ENCODE measurements around the gene ACADL.

ACADL gene

DNA sequence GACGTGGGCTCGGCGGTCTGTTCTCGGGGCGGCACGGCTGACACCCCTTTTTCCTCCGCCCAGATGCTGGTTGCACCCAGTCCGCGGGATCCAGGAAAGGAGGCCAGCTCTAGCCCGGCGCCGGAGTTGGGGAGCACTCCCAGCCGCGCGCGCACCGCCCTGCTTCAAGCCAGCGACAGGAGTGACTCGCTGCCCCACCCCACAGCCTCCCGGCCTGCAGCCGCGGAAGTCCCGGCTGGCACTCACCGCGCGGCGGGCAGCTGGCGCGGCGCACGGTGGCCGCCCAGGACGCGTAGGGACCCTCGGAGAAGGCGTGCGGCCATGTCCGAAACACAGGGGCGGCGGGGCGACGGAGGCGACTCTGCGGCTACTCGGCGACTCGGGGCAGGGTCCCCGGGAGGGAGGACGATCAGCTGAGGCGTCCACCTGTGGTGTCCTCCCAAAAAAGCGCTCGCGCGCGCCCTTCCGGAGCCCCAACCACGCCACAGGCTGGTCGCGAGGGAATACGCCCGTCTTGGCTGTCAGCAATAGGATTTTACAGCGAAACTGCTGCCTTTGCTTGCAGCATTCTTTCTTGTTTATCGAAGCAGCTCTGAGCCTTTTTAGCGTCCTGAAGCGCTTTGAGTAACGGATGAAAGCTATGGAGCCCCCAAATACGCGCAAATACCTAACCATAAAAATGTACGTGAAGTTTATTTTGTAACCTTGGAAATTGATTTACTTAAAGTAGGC, at the start of gene ACADL:
TSS of gene ACADL (minus strand) at position 507 of the 732 bp plus-strand sequence. CDS start at position 323, 184 bp downstream.
- peaks cover 37% of the 10 kb centered on the region for H3K27me3 Mint-ChIP-seq
- H3K36me3 Mint-ChIP-seq, result no peaks in the 10 kb centered on the region
- peaks cover 2% of the 10 kb centered on the region for H3K4me1 Mint-ChIP-seq (ENCODE audit: low read depth)
- no peak within 1 kb of the TSS for H3K27ac Mint-ChIP-seq
- H3K9me3 Mint-ChIP-seq (ENCODE audit: low read depth), result no peaks in the 10 kb centered on the region
- H3K4me3 Mint-ChIP-seq, result peak within 1 kb of the TSS; percentile 36

DNA sequence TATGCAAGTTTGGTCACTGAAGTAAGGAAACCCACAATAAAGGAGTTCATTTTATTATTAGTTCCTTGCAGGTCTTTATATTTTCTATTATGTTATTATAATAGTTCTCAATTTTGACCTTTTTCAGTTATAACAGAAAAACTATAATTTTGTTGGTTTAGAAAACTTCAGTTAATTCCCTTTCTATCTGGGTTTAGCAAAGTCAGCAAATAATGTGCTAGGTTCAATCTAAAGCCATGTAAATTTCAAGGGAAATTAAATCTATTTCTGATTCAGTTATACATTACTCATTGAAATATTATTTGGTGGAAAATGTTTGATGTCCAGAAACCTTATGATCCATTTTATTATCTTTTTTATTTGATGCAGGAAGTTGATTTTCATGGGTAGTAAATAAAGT, 46.1 kb upstream of the ACADL start:
- no peaks in the 10 kb centered on the region for H3K36me3 Mint-ChIP-seq
- H3K4me3 Mint-ChIP-seq, result no peak overlapping the region
- no peak overlapping the region for H3K27ac Mint-ChIP-seq
- H3K27me3 Mint-ChIP-seq, result peaks cover 3% of the 10 kb centered on the region
- H3K9me3 Mint-ChIP-seq (ENCODE audit: low read depth), result peaks cover 4% of the 10 kb centered on the region
- no peaks in the 10 kb centered on the region for H3K4me1 Mint-ChIP-seq (ENCODE audit: low read depth)

DNA sequence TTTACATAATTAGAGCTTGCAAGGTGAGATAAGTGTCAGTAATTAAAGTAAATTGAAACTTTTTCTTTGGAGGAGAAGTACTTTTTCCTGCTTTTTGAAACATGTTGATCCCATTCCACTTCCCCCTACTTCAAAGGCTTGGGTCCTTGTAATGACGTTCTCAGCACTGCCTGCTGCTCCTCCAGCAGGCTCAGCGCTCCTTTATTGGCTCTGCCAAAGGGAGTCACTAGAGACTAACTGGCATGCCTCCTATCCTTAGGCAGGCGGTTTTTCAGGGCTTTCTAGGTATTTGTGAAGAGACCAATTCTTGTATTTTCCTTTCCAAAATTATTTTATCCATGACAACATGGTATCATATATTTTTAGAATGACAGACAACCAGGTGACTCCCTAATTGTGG, 43.9 kb upstream of the ACADL start:
- no peaks in the 10 kb centered on the region for H3K36me3 Mint-ChIP-seq
- H3K4me1 Mint-ChIP-seq (ENCODE audit: low read depth), result no peaks in the 10 kb centered on the region
- H3K27ac Mint-ChIP-seq, result no peak overlapping the region
- peaks cover 4% of the 10 kb centered on the region for H3K9me3 Mint-ChIP-seq (ENCODE audit: low read depth)
- H3K4me3 Mint-ChIP-seq, result no peak overlapping the region
- H3K27me3 Mint-ChIP-seq, result peaks cover 10% of the 10 kb centered on the region

DNA sequence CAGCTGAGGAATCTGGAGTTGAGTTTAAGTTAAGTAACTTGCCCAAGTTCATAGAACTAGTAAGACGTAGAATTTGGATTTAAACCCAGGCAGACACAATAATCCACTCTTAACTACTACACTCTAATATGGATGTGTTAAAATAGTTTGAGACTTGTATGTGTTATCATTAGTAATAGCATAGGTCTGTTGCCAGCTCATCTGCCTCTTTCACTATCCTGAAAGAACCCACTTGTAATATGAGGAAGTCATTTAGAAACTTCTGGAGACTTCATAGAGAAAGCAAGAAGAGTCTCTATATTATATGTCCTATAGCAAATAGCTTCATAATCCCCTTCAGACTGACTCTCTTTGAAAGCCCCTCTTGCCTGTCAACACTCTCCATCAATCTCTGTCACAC, 43.0 kb upstream of the ACADL start:
- H3K9me3 Mint-ChIP-seq (ENCODE audit: low read depth), result no peaks in the 10 kb centered on the region
- H3K36me3 Mint-ChIP-seq, result no peaks in the 10 kb centered on the region
- H3K4me1 Mint-ChIP-seq (ENCODE audit: low read depth), result no peaks in the 10 kb centered on the region
- H3K27me3 Mint-ChIP-seq, result peaks cover 8% of the 10 kb centered on the region
- H3K4me3 Mint-ChIP-seq, result no peak overlapping the region
- H3K27ac Mint-ChIP-seq, result no peak overlapping the region

DNA sequence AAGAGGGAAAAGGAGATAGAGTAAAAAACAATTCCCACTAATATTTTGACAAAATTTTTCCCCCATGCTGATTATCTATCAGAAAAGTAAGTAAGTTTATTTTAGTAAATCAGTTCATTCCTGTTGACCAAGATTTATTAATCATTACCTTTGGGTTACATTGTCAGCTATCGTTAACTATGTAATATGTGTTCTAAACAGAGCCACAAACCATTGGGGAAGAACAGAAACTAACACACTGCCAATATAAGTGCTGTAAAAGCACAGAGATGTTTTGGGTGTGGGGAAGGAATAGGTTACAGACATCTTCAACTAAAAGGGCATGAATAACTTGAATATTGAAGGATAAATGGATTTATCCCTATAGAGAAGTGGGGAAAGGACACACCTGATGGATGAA, 42.5 kb upstream of the ACADL start:
- Mint-ChIP-seq H3K27ac (no peak overlapping the region), H3K27me3 (peaks cover 8% of the 10 kb centered on the region), H3K4me1 (ENCODE audit: low read depth) (no peaks in the 10 kb centered on the region), H3K9me3 (ENCODE audit: low read depth) (no peaks in the 10 kb centered on the region), H3K36me3 (no peaks in the 10 kb centered on the region), H3K4me3 (no peak overlapping the region)

DNA sequence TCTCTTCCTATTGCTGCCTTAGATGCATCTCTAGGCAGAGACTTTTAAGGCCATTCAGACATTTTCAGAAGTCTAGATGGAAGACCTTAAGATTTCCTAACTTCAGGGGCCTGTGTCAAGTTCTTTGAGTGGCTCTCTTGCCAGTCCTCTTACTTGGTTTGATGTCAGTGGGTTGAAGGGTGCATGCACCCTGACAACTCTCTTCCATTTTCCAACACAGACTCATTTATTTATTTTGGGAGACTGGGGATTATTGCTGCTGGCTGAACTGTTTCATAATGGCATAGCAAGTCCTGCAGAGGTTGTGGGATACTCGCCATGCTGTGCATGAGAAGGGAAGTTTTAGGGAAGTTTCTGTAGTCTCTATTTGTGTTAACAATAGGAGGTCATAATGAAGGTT, 39.0 kb upstream of the ACADL start:
- H3K36me3 Mint-ChIP-seq, result no peaks in the 10 kb centered on the region
- H3K27me3 Mint-ChIP-seq, result peaks cover 8% of the 10 kb centered on the region
- H3K4me1 Mint-ChIP-seq (ENCODE audit: low read depth), result no peaks in the 10 kb centered on the region
- no peak overlapping the region for H3K4me3 Mint-ChIP-seq
- no peak overlapping the region for H3K27ac Mint-ChIP-seq
- H3K9me3 Mint-ChIP-seq (ENCODE audit: low read depth), result no peaks in the 10 kb centered on the region

DNA sequence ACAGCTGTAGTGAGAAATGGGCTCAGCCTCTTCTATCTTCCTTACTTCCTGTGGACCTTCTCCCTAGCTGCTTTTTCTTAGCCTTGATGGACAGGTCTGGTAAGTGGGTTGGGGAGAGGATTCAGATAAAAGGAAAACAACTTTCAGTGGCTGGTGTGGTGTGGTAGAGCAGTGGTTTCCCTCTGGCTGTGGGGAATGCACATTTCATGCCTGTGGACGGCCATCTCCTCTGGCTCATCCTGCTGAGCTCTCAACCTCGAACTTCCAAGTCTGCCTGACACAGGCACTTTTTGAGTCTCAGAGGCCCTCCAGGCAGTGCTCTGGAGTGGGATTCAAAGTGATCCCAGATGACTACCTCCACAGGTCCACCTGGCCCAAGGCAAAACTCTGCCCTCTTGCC, 38.6 kb upstream of the ACADL start:
- H3K36me3 Mint-ChIP-seq, result no peaks in the 10 kb centered on the region
- H3K27me3 Mint-ChIP-seq, result peaks cover 8% of the 10 kb centered on the region
- H3K27ac Mint-ChIP-seq, result no peak overlapping the region
- H3K4me3 Mint-ChIP-seq, result no peak overlapping the region
- H3K9me3 Mint-ChIP-seq (ENCODE audit: low read depth), result no peaks in the 10 kb centered on the region
- H3K4me1 Mint-ChIP-seq (ENCODE audit: low read depth), result no peaks in the 10 kb centered on the region

DNA sequence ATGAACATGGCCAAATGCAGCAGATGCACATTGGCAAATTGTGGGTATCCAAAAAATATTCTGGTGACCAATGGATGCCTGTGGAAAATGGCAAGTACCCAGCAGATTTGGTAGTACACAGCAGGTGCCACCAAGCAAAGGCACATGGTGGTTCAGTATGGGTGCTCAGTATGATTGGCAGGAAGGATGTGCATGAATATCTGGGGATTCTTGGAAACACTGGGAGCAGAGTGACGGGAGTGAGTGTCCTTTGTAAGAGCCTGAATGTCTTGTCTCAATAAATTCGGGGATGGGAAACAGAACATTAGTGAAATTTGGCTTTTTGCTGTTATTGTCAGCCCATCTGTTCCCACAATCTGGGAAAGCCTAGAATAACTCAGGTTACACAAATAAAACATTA, 36.8 kb upstream of the ACADL start:
- no peaks in the 10 kb centered on the region for H3K9me3 Mint-ChIP-seq (ENCODE audit: low read depth)
- no peaks in the 10 kb centered on the region for H3K36me3 Mint-ChIP-seq
- peaks cover 8% of the 10 kb centered on the region for H3K27me3 Mint-ChIP-seq
- H3K27ac Mint-ChIP-seq, result no peak overlapping the region
- H3K4me1 Mint-ChIP-seq (ENCODE audit: low read depth), result no peaks in the 10 kb centered on the region
- H3K4me3 Mint-ChIP-seq, result no peak overlapping the region

DNA sequence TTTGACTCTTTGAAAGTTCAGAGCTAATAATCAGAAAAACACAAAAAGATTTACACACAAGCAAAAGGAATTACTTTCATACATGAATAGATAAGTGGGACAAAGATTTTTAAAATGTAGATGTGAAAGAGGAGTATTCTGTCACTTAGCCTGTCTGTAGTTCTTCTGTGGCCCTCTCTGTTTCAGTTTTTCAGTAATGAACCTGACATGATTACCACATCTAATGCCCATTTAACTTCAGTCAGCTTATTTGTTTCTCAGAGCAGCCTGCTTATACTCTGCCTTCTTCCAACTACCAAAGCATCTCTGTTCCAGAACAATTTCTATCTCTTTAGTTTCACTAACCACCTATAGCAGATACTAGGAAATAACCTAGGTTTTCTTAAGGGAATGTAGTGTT, 34.4 kb upstream of the ACADL start:
- Mint-ChIP-seq H3K36me3 (no peaks in the 10 kb centered on the region), H3K4me3 (no peak overlapping the region), H3K9me3 (ENCODE audit: low read depth) (no peaks in the 10 kb centered on the region), H3K27me3 (peaks cover 3% of the 10 kb centered on the region), H3K27ac (no peak overlapping the region), H3K4me1 (ENCODE audit: low read depth) (no peaks in the 10 kb centered on the region)

DNA sequence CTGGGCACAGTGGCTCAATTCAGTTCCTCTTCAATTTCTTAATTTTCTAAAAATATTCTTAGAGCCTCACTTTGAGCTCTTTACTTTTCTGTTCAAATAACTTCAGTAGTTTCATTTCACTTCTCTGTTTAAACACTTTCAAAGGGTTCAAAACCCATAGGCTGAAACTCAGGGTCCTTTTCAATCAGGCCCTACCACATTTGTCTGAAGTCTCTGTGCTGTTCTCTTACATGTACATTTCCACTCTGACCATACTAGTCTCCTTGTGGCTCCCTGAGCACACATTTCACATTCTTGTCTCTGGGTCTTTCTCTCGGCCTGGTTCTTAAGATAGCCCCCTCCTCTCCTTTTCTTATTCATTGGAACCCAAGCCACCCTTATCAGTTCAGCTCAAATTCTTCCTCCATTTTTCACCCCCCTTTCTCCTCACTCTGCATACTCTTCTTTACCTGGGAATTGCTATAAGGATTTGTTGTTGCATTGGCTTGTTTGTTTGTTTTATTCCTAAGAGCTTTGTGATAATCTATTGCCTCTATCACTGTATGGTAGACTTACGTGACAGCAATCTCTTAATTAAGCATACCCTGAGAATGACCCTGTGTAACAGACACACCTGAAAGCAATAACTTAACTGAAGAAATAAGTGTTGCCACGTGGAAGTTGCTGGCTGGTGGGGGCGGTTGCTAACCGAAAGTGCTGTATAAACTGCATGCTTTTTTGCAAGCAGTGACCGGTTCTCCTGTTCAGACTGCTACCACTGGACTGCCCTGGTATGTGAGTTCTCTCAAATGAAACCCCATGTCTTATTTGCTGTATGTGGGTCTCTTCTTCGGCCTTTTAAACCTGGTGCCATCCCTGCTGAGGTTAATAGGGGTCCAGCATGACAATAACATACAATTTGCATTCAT, 27.7 kb upstream of the ACADL start:
- H3K4me3 Mint-ChIP-seq, result no peak overlapping the region
- H3K27ac Mint-ChIP-seq, result no peak overlapping the region
- no peaks in the 10 kb centered on the region for H3K27me3 Mint-ChIP-seq
- no peaks in the 10 kb centered on the region for H3K9me3 Mint-ChIP-seq (ENCODE audit: low read depth)
- H3K4me1 Mint-ChIP-seq (ENCODE audit: low read depth), result no peaks in the 10 kb centered on the region
- no peaks in the 10 kb centered on the region for H3K36me3 Mint-ChIP-seq

DNA sequence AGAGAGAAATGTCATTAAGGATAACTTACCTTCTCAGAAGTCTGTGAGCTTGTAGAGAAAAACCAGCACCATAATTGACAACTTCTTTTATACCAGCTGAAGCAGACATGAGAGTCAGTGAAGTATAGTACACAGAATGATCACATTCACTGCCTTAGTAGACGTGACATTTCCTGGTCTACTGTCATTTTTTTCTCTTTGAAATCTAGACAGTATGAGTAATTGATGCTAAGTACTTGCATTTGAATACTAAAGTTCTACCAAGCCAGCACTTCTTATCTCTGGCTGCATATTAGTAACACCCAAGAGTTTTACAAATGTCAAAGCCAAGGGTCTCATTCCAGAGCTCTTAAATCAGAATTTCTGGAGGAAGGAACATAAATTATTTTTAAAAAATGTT, 25.4 kb upstream of the ACADL start:
- no peaks in the 10 kb centered on the region for H3K9me3 Mint-ChIP-seq (ENCODE audit: low read depth)
- no peaks in the 10 kb centered on the region for H3K36me3 Mint-ChIP-seq
- no peaks in the 10 kb centered on the region for H3K27me3 Mint-ChIP-seq
- no peak overlapping the region for H3K27ac Mint-ChIP-seq
- no peak overlapping the region for H3K4me3 Mint-ChIP-seq
- H3K4me1 Mint-ChIP-seq (ENCODE audit: low read depth), result no peaks in the 10 kb centered on the region

DNA sequence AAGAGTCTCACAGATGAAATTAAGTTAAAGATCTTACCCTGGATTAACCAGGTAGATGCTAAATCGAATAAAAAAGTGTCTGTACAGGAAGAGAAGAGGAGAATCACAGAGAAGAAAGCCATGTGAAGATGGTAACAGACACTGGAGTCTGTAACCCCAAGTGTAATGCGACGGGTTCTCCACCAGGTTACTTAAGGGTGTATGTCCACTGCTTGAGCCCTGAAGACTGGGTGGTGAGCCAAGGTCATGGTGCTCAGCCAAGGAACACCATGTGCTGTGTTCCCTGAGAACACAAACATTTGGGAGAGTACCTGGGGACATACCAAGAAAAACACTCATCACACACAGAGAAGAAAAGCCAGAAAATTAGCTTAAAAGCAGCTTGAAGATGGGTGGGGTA, 8.2 kb upstream of the ACADL start:
- Mint-ChIP-seq H3K4me3 (no peak overlapping the region), H3K9me3 (ENCODE audit: low read depth) (no peaks in the 10 kb centered on the region), H3K4me1 (ENCODE audit: low read depth) (no peaks in the 10 kb centered on the region), H3K36me3 (no peaks in the 10 kb centered on the region), H3K27me3 (peaks cover 12% of the 10 kb centered on the region), H3K27ac (no peak overlapping the region)

DNA sequence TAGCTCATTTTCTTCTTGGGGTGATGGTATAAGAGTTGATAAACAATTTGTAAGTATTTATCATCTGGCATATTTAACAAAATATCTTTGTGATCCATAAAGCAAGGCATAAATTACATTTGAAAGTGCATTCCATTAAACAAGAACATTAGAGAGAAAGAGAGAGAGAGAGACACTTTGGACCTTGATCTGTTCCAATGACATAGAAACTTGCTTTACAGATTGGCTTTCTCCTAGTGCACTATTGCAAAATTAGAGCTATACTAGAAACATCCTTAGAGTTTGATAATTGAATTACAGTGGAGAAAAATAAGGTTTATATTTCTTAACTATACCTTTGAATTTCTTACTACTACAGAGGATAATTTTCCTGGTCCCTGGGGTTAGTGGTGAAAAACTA, 5.7 kb upstream of the ACADL start:
- no peaks in the 10 kb centered on the region for H3K4me1 Mint-ChIP-seq (ENCODE audit: low read depth)
- peaks cover 22% of the 10 kb centered on the region for H3K27me3 Mint-ChIP-seq

DNA sequence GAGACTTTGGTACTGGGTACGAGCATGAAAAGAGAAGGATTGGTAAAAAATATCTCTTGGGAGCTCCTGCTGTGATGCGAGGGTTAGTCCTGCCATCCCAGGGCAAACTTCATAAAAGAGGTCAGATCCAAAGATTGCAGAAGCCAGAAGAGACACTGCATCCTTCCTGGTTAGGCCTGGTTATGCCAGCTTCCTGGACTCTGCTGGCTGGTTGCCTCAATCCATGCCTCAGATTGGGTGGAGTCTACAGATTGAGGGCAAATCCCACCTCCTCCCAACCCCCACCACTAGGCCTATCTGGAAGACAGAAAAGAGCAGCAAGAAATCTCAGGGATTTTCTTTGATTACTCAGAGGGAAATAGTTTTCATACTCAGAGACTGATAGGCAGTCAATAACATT, 5.3 kb upstream of the ACADL start:
- Mint-ChIP-seq H3K27me3 (peaks cover 25% of the 10 kb centered on the region), H3K36me3 (no peaks in the 10 kb centered on the region), H3K9me3 (ENCODE audit: low read depth) (no peaks in the 10 kb centered on the region), H3K27ac (no peak overlapping the region), H3K4me1 (ENCODE audit: low read depth) (no peaks in the 10 kb centered on the region), H3K4me3 (no peak overlapping the region)

More for the DNA sequence above, 5.7 kb upstream of the ACADL start:
- no peak overlapping the region for H3K27ac Mint-ChIP-seq
- H3K36me3 Mint-ChIP-seq, result no peaks in the 10 kb centered on the region
- no peak overlapping the region for H3K4me3 Mint-ChIP-seq
- H3K9me3 Mint-ChIP-seq (ENCODE audit: low read depth), result no peaks in the 10 kb centered on the region

DNA sequence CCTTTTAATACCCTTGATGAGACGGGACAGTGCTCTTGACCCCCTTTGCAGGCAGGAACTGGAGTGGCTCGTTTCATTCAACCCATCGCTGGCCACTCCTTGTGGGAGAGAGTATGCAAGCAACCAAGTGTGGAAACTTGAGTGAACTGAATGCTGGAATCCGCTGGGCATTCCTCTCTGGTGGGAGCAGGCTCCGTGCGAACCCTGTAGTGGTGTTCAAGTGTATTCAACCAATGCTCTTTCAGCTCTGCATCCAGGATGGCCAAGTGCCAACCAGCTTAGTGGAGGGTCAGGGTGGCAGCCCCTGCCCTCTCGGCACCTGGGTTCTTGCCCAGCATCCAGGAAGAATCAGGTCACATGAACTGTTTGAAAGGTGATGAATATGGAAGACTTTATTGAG, 3.3 kb upstream of the ACADL start:
- H3K4me1 Mint-ChIP-seq (ENCODE audit: low read depth), result peaks cover 2% of the 10 kb centered on the region
- H3K36me3 Mint-ChIP-seq, result no peaks in the 10 kb centered on the region
- no peak overlapping the region for H3K4me3 Mint-ChIP-seq
- no peaks in the 10 kb centered on the region for H3K9me3 Mint-ChIP-seq (ENCODE audit: low read depth)
- H3K27ac Mint-ChIP-seq, result no peak overlapping the region
- H3K27me3 Mint-ChIP-seq, result peaks cover 29% of the 10 kb centered on the region
